K562 (cell line): Measurements from ENCODE around the gene NAA80. TPM values are rescaled to one million over a fixed set of nuclear protein-coding genes. Genes with fewer than 3 reads are reported as not detected.

Experiments
- ATAC-seq: fragments of 200-7000 bp; cut with Tn5 transposase; 3 replicates; pipeline ENCODE4 v1.9.1; 2020; ENCODE audit warnings: moderate library complexity
- BruUV-seq: library from RNA; stranded (reverse); fragments of 400-500 nt; replicated peaks from 2 replicates; lab custom pipeline; 2021; lab: Mats Ljungman, UMichigan
- CTCF ChIA-PET: fragments of 300-600 bp; formaldehyde crosslinking; extraction: SDS; loops from one replicate; lab custom pipeline; 2021; ENCODE audit warnings: low intra/inter-chr PET ratio; lab: Yijun Ruan, JAX
- POLR2A ChIA-PET: fragments of 300-600, 350-650 bp; sonication (Branson Sonifier 250); formaldehyde crosslinking; extraction: SDS; loops from one replicate; lab custom pipeline; 2021; ENCODE audit warnings: antibody characterized with exemption, inconsistent platforms; lab: Yijun Ruan, JAX
- DNase-seq, 4 experiments: peaks; one replicate each; pipeline versions ENCODE4 v3.0.0 to v3.0.0-alpha.2; 2011 to 2018; ENCODE audit warnings: low spot score in 3 of 4, mixed read lengths in 3 of 4; ENCODE audit errors: extremely low read depth in 1 of 4
- FAIRE-seq: peaks from 2 replicates; lab custom pipeline; 2011; peaks lifted over from hg19 to GRCh38; lab: Jason Lieb, UNC
- H2AFZ ChIP-seq: 2 replicates; pipeline ENCODE4 v1.6.0; 2011; ENCODE audit warnings: low read depth, low read length, control low read depth, inconsistent platforms
- H3K27ac ChIP-seq: fragments of 200-600 bp; 3 replicates; pipeline ENCODE4 v1.8.0; 2011; ENCODE audit warnings: low read depth, mild to moderate bottlenecking, control low read depth, inconsistent platforms, low read length, moderate library complexity, mixed read lengths; ENCODE audit errors: extremely low read depth
- H3K27me3 ChIP-seq, 2 experiments: fragments of 300-600 bp in 1 of 2; 2 replicates in 1 of 2; 3 replicates in 1 of 2; pipeline versions ENCODE4 v1.6.0 to v1.8.0; 2011; ENCODE audit warnings: inconsistent platforms in 2 of 2, low read length in 2 of 2, mild to moderate bottlenecking in 1 of 2, mixed read lengths in 1 of 2, moderate library complexity in 1 of 2; ENCODE audit not compliant: control insufficient read depth in 2 of 2, insufficient read depth in 2 of 2
- H3K36me3 ChIP-seq: fragments of 300-600 bp; 3 replicates; pipeline ENCODE4 v1.8.0; 2011; ENCODE audit warnings: mild to moderate bottlenecking, low read length, inconsistent platforms; ENCODE audit not compliant: control insufficient read depth, insufficient read depth
- H3K4me1 ChIP-seq, 2 experiments: fragments of 200-600 bp in 1 of 2; replicated peaks in 1 of 2; 2 replicates in 1 of 2; 3 replicates in 1 of 2; pipeline versions ENCODE4 v1.5.1 to v1.8.0; 2011; ENCODE audit warnings: inconsistent platforms in 2 of 2, low read length in 2 of 2, mild to moderate bottlenecking in 1 of 2, mixed read lengths in 1 of 2, moderate library complexity in 1 of 2; ENCODE audit not compliant: control insufficient read depth in 2 of 2, insufficient read depth in 2 of 2
- H3K4me2 ChIP-seq: 2 replicates; pipeline ENCODE4 v1.6.1; 2011; ENCODE audit warnings: low read length, control low read depth, inconsistent platforms, mixed read lengths; ENCODE audit not compliant: insufficient read depth
- H3K4me3 ChIP-seq: fragments of 200-600 bp; sonication (generic), shearing (Covaris generic); 2 replicates; pipeline ENCODE4 v1.5.1; 2016; ENCODE audit warnings: control low read depth, inconsistent platforms
- H3K79me2 ChIP-seq: fragments of 200-600 bp; 3 replicates; pipeline ENCODE4 v1.8.0; 2011; ENCODE audit warnings: low read length, inconsistent platforms; ENCODE audit not compliant: control insufficient read depth, insufficient read depth
- H3K9ac ChIP-seq, 2 experiments: 2 replicates each; pipeline versions ENCODE4 v1.6.0 to v1.6.1; 2011; ENCODE audit warnings: low read depth in 2 of 2, low read length in 2 of 2, control low read depth in 1 of 2, inconsistent platforms in 1 of 2, mild to moderate bottlenecking in 1 of 2, mixed read lengths in 1 of 2; ENCODE audit not compliant: insufficient read depth in 1 of 2
- H3K9me1 ChIP-seq: one replicate; pipeline ENCODE4 v1.6.0; 2011; ENCODE audit warnings: inconsistent platforms, mild to moderate bottlenecking, low read length, moderate library complexity; ENCODE audit not compliant: control insufficient read depth, insufficient read depth
- H3K9me3 ChIP-seq: replicated peaks from 2 replicates; pipeline ENCODE4 v1.5.1; 2011; ENCODE audit warnings: low read depth, low read length, inconsistent platforms; ENCODE audit not compliant: control insufficient read depth, insufficient read depth
- H4K20me1 ChIP-seq: replicated peaks from 2 replicates; pipeline ENCODE4 v1.6.1; 2011; ENCODE audit warnings: low read length, inconsistent platforms, mixed read lengths; ENCODE audit not compliant: control insufficient read depth, insufficient read depth
- BCOR ChIP-seq: fragments of 450-650 bp; IDR thresholded peaks from 2 replicates; pipeline ENCODE4 v1.6.1; 2016
- KDM1A ChIP-seq, 2 experiments: fragments of 450-650 bp; IDR thresholded peaks; 2 replicates each; pipeline ENCODE4 v1.6.1; 2016; ENCODE audit warnings: mild to moderate bottlenecking in 2 of 2
- RB1 ChIP-seq: fragments of 450-650 bp; IDR thresholded peaks from 2 replicates; pipeline ENCODE4 v1.6.1; 2017; ENCODE audit warnings: low read depth, mild to moderate bottlenecking
- RBM25 ChIP-seq: fragments of 200-400 bp; formaldehyde crosslinking; IDR thresholded peaks from 2 replicates; pipeline ENCODE4 v1.6.1; 2018; ENCODE audit warnings: low read length, low read depth, moderate library complexity; ENCODE audit not compliant: severe bottlenecking
- RCOR1 ChIP-seq, 2 experiments: IDR thresholded peaks; 2 replicates each; pipeline ENCODE4 v1.6.1; 2012; ENCODE audit warnings: low read depth in 2 of 2, low read length in 2 of 2, borderline replicate concordance in 1 of 2, improper control_type of control experiment in 1 of 2
- XRCC4 ChIP-seq: IDR thresholded peaks from one replicate; pipeline ENCODE4 v1.6.1; 2011; ENCODE audit not compliant: insufficient read depth, insufficient read length; ENCODE audit errors: extremely low read depth
- ZNF778 ChIP-seq: fragments of 450-650 bp; formaldehyde crosslinking; IDR thresholded peaks from 2 replicates; pipeline ENCODE4 v1.4.0; 2020; ENCODE audit warnings: mild to moderate bottlenecking, moderate library complexity
- WGBS: fragments of 100-300 bp; shearing (Covaris generic); methylation state at CpG from one replicate; pipeline ENCODE4 v1.1.6; 2016; ENCODE audit warnings: low coverage, mixed read lengths; ENCODE audit not compliant: insufficient coverage; ENCODE audit errors: missing lambda C conversion rate; 5-methylcytosine and 5-hydroxymethylcytosine counted together
- in situ Hi-C: fragments of 300-500 bp; cut with MboI; formaldehyde crosslinking; loops from 4 replicates; pipeline ENCODE4 v1.15.0; 2018; ENCODE audit warnings: inconsistent platforms, mixed read lengths
- intact Hi-C: fragments of 100-400 bp; cut with micrococcal nuclease; formaldehyde crosslinking; loops from 2 replicates; pipeline ENCODE4 v1.14.2; 2022
- polyA plus RNA-seq, 8 experiments: library from polyadenylated mRNA; depleted of rRNA in 4 of 8; stranded (reverse) in 5 of 8; unstranded in 3 of 8; fragments of >200 nt; fragmentation: Nextera tagmentation in 2 of 8; fragmentation: Illumina TruSeq in 1 of 8; extraction: Ambion mirVana in 2 of 8; extraction: Trizol in 1 of 8; gene quantifications; 2 replicates each; pipeline versions ENCODE4 v1.2.1 to v1.2.3, GENCODE V29; 2011 to 2014; ENCODE audit warnings: inconsistent platforms in 1 of 8, missing spikeins in 1 of 8
- total RNA-seq, 7 experiments: library from RNA; depleted of rRNA in 6 of 7; stranded (reverse); fragments of >200 nt in 6 of 7; fragmentation: Illumina TruSeq in 2 of 7; extraction: Trizol in 2 of 7; gene quantifications; 2 replicates each; pipeline versions ENCODE4 v1.2.1 to v1.2.3, GENCODE V29; 2011 to 2021; ENCODE audit warnings: low replicate concordance in 1 of 7

NAA80 gene
- total and polyA plus RNA-seq, 9 of the 15 experiments (the other 6 are each of a cell fraction or from before 2014, with no cell fraction given) = 0.82 to 24.0 (median 8.6) TPM

DNA sequence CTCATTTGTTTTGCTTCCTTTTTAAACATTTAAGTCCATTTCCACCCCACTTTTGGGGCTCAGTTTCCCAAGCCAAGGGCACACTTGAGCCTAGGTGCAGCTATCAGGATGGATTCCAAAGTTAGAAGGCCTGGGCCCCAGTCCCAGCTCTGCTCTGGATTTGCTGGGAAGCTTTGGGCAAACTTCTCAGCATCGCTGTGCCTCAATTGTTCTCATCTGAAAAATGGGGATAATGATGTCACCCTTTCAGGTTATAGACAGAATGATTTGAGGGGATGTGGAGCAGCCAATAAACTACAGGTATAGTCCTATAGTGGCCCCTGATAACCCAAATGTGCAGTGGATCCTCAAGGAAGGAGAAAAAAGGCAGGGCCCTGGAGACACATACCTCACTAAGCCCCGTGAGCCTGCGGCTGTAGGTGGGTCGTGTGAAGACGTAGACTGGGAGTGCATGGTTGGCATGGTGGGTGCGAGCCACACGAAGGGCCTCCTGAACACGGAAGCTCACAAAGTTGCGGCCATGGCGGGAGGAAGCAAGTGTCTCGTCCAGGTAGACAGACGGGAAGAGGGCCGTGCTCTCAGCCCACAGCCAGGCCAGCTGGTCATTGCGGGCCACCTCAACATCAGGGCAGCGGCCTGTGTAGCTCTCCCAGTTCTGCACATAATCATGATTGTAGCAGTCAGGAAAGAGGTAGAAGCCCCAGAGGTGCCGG lies 20.1 kb upstream of the NAA80 start:
- no peaks in the 10 kb centered on the region for H3K9me1 ChIP-seq
- H4K20me1 ChIP-seq = no peaks in the 10 kb centered on the region
- H3K4me1 ChIP-seq = peaks cover 33 to 77% of the 10 kb centered on the region in 2 experiments
- H3K4me3 ChIP-seq = no peak overlapping the region
- H3K9me3 ChIP-seq = no peaks in the 10 kb centered on the region
- CTCF ChIA-PET = no interaction called here
- peaks cover 22% of the 10 kb centered on the region for H3K79me2 ChIP-seq
- ATAC-seq (no peak), DNase-seq (no peak), FAIRE-seq (no peak)
- POLR2A ChIA-PET = interaction anchor here (0.6 to 1.2 kb wide), 7 partner anchors 9 to 474 kb away, joined by 3 to 5 read pairs (median 3); partner anchors contain the start of genes HYAL1, IFRD2 and TUSC2
- TF ChIP-seq ZNF778 (no peak), XRCC4 (no peak), RCOR1 (IDR thresholded peaks at IDR 0.05; ENCODE audit: borderline replicate concordance in 1 of 2, low read depth in 2 of 2, low read length in 2 of 2) (0 out of 4 replicates have a peak, but pooled peaks of 1 of the 2 experiments have one; percentile 35), BCOR (peak; percentile 84), RB1 (no peak), RBM25 (peak; percentile 87), KDM1A (IDR thresholded peaks at IDR 0.05) (peak; percentile 35 to 57; a peak in 2 of 4 replicates)
- no peak overlapping the region; the same call in 2 of the 3 replicates for H3K27ac ChIP-seq
- no TSS peak for BruUV-seq
- WGBS = 91% methylated on average over 15 of the region's 16 CpGs
- no peaks in the 10 kb centered on the region for H3K27me3 ChIP-seq
- H3K4me2 ChIP-seq = no peak overlapping the region
- intact Hi-C loops = no loop called here
- H2AFZ ChIP-seq = no peak overlapping the region
- in situ Hi-C loops = no loop called here
- peak overlapping the region in 1 of 2 experiments; percentile 98; a peak in 2 of 4 replicates for H3K9ac ChIP-seq
- H3K36me3 ChIP-seq = peaks cover 23% of the 10 kb centered on the region; the same call in 2 of the 3 replicates
